Stimulated activated CD4-positive, alpha-beta T cell treated with anti-CD3 and anti-CD28 coated beads, Interleukin-4, amount 100 ng/mL, for 4 hours (primary cell): ENCODE results near the gene XRN2.

Experiments used
- DNase-seq, 2 experiments: peaks; one replicate each; pipeline ENCODE4 v3.0.0-alpha.2; 2020

XRN2 gene

GRCh38 chr20:21301940-21302663 is 1.0 kb upstream of the XRN2 start:
- no peak for DNase-seq

GRCh38 chr20:21302664-21303060 is 469 bp upstream of the XRN2 start:
- no peak for DNase-seq

GRCh38 chr20:21303872-21304586 is 898 bp downstream of the XRN2 start:
- no peak for DNase-seq

- DNase-seq, result no peak
Observed at GRCh38 chr20:21308340-21308739, 5.2 kb downstream of the XRN2 start.

- DNase-seq, result no peak
Observed at GRCh38 chr20:21309678-21310467, 6.7 kb downstream of the XRN2 start.

- no peak for DNase-seq
Observed at GRCh38 chr20:21312813-21313474, 9.8 kb downstream of the XRN2 start.

- DNase-seq, result no peak
Observed at GRCh38 chr20:21315138-21315537, 12.0 kb downstream of the XRN2 start.

GRCh38 chr20:21322083-21322710 is 19.1 kb downstream of the XRN2 start:
- no peak for DNase-seq

GRCh38 chr20:21322921-21323331 is 19.8 kb downstream of the XRN2 start:
- DNase-seq, result no peak

- DNase-seq, result no peak
Observed at GRCh38 chr20:21323640-21324039, 20.5 kb downstream of the XRN2 start.

- DNase-seq, result no peak
Observed at GRCh38 chr20:21324126-21324525, 21.0 kb downstream of the XRN2 start.

- no peak for DNase-seq
Observed at GRCh38 chr20:21325296-21325695, 22.2 kb downstream of the XRN2 start.

- no peak for DNase-seq
Observed at GRCh38 chr20:21326700-21327099, 23.6 kb downstream of the XRN2 start.

GRCh38 chr20:21336455-21337151 is 33.5 kb downstream of the XRN2 start:
- no peak for DNase-seq

- no peak for DNase-seq
Observed at GRCh38 chr20:21338291-21338690, 35.2 kb downstream of the XRN2 start.

GRCh38 chr20:21339499-21339898 is 36.4 kb downstream of the XRN2 start:
- DNase-seq, result no peak

GRCh38 chr20:21340991-21341697 is 38.0 kb downstream of the XRN2 start:
- no peak for DNase-seq

GRCh38 chr20:21342656-21343345 is 39.7 kb downstream of the XRN2 start:
- DNase-seq, result no peak

- DNase-seq, result no peak
Observed at GRCh38 chr20:21344206-21344900, 41.2 kb downstream of the XRN2 start.

- no peak for DNase-seq
Observed at GRCh38 chr20:21344961-21345360, 41.8 kb downstream of the XRN2 start.
